Glomerular visceral epithelial cell (primary cell): ENCODE data around the gene MAGEL2.

Experiments used
- DNase-seq: peaks from one replicate; pipeline ENCODE4 v3.0.0-alpha.2; 2016; ENCODE audit errors: extremely low spot score

Gene MAGEL2

GRCh38 chr15:23647421-23648370, at the start of gene MAGEL2:
MAGEL2 (minus strand) TSS chr15:23647867; CDS start chr15:23647742, 125 bp downstream.
- DNase-seq = no peak

- DNase-seq = no peak
Observed at GRCh38 chr15:23695282-23695681, 47.6 kb upstream of the MAGEL2 start.

GRCh38 chr15:23694592-23694991, 46.9 kb upstream of the MAGEL2 start:
- DNase-seq = no peak

- DNase-seq = no peak
Observed at GRCh38 chr15:23690450-23690852, 42.8 kb upstream of the MAGEL2 start.

GRCh38 chr15:23690015-23690414, 42.3 kb upstream of the MAGEL2 start:
- no peak for DNase-seq

GRCh38 chr15:23687143-23687470, 39.4 kb upstream of the MAGEL2 start, which contains the start of gene NDN:
NDN (minus strand) TSS chr15:23687305; CDS start chr15:23687217, 88 bp downstream.
- DNase-seq = no peak

GRCh38 chr15:23686466-23687142, 38.9 kb upstream of the MAGEL2 start:
- no peak for DNase-seq

GRCh38 chr15:23671481-23671880, 23.8 kb upstream of the MAGEL2 start:
- DNase-seq = no peak

- no peak for DNase-seq
Observed at GRCh38 chr15:23670970-23671369, 23.3 kb upstream of the MAGEL2 start.

- DNase-seq = no peak
Observed at GRCh38 chr15:23663232-23663631, 15.6 kb upstream of the MAGEL2 start.

GRCh38 chr15:23648920-23649515, 1.4 kb upstream of the MAGEL2 start:
- no peak for DNase-seq

GRCh38 chr15:23647001-23647295, 719 bp downstream of the MAGEL2 start:
- DNase-seq = no peak

GRCh38 chr15:23646165-23647000, 1.3 kb downstream of the MAGEL2 start:
- no peak for DNase-seq

GRCh38 chr15:23645371-23646164, 2.1 kb downstream of the MAGEL2 start:
- DNase-seq = no peak

GRCh38 chr15:23644829-23645228, 2.8 kb downstream of the MAGEL2 start:
- DNase-seq = no peak

GRCh38 chr15:23642413-23643044, 5.1 kb downstream of the MAGEL2 start:
- no peak for DNase-seq

- no peak for DNase-seq
Observed at GRCh38 chr15:23634181-23634580, 13.5 kb downstream of the MAGEL2 start.

- no peak for DNase-seq
Observed at GRCh38 chr15:23629234-23629805, 18.3 kb downstream of the MAGEL2 start.

- no peak for DNase-seq
Observed at GRCh38 chr15:23628612-23629233, 18.9 kb downstream of the MAGEL2 start.

- no peak for DNase-seq
Observed at GRCh38 chr15:23616536-23616935, 31.1 kb downstream of the MAGEL2 start.
